C4-2B (cell line): Measurements from ENCODE around the gene GNAT3.

ENCODE experiments used
- H3K27ac ChIP-seq: fragments of 450-650 bp; 2 replicates; pipeline ENCODE4 v1.5.1; 2017
- ZFX ChIP-seq: fragments of 450-650 bp; IDR thresholded peaks from 2 replicates; pipeline ENCODE4 v1.6.1; 2017
- TF ChIP-seq, protein P1 (sequence below): fragments of 450-650 bp; conservative IDR thresholded peaks from 2 replicates; pipeline ENCODE4 v1.5.1; 2017; ENCODE audit warnings: mild to moderate bottlenecking

The GNAT3 gene

DNA sequence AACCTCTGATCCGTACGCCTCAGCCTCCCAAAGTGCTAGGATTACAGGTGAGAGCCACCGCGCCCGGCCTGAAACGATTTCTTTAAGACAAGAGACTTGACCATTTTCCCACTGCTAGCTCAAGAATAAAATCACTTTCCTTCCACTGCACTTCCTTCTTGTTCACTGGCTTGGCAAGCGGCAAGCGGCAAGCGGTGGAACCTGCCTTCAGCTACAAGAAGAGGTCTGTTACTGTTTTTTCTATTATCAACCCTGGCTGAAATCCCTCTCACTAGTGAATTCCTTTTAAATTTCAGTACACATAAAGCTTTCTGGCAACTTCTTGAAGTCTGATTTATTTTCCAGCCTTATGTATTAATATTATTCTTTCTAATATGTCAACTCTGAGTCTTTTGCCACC is 12.8 kb upstream of the GNAT3 start:
- no peak overlapping the region for H3K27ac ChIP-seq
- TF ChIP-seq, protein P1, sequence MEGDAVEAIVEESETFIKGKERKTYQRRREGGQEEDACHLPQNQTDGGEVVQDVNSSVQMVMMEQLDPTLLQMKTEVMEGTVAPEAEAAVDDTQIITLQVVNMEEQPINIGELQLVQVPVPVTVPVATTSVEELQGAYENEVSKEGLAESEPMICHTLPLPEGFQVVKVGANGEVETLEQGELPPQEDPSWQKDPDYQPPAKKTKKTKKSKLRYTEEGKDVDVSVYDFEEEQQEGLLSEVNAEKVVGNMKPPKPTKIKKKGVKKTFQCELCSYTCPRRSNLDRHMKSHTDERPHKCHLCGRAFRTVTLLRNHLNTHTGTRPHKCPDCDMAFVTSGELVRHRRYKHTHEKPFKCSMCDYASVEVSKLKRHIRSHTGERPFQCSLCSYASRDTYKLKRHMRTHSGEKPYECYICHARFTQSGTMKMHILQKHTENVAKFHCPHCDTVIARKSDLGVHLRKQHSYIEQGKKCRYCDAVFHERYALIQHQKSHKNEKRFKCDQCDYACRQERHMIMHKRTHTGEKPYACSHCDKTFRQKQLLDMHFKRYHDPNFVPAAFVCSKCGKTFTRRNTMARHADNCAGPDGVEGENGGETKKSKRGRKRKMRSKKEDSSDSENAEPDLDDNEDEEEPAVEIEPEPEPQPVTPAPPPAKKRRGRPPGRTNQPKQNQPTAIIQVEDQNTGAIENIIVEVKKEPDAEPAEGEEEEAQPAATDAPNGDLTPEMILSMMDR = no peak
- no peak for TF ChIP-seq ZFX

DNA sequence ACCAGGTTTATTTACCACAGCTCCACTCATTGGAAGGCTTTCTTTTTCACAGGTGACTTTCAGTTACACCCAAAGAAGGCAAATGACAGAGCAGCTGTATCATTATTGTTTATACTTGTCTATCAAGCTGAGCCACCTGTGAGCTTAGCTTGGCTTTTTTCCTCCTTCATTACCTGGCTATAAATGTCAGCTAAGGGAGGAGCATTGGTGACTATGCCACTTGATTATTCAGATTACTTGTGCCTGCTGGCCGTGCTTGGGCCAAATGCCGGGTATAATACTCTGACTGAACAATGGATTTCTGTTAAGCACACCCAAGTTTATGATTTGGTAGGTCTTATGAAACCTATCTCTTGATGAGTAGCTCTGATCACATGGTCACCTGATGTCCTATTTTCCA is 9.9 kb upstream of the GNAT3 start:
- TF ChIP-seq, protein P1 = no peak
- TF ChIP-seq ZFX = no peak
- no peak overlapping the region for H3K27ac ChIP-seq

DNA sequence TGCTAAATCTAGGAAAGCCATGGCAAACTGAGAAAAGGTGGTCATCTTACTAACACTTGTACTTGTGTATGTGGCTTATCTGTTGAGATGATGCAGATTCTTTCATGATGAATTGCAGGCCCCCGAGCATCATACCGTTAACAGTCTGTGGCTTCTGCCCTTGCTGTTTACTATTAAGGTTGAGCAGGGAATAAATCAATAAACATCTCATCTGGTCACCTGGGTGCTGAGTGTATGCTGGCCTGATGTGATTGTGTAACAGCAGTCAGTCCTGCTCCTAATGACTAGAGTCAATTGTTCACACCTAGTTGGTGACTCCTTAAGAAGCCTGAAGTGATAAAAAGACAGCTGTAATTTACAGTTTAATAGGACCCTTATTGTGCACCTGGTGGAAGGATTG is 8.3 kb upstream of the GNAT3 start:
- H3K27ac ChIP-seq = no peak overlapping the region
- no peak for TF ChIP-seq ZFX
- TF ChIP-seq, protein P1 = no peak

DNA sequence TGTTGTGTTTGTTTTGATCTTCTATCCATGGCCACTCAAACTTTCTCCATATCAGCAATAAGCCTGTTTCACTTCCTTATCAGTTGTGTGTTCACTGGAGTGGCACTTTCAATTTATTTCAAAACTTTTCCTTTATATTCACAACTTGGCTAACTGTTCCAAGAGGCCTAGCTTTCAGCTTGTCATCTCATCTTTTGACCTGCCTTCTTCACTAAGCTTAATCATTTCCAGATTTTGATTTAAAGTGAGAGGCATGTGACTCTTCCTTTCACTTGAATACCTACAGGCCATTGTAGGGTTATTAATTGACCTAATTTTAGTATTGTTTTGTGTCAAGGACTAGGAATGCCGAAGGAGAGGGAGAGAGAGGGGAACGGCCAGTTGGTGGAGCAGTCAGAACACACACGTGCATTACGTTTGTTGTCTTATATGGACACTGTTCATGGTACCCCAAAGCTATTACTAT is 5.5 kb upstream of the GNAT3 start:
- H3K27ac ChIP-seq = no peak overlapping the region
- TF ChIP-seq, protein P1 = no peak
- TF ChIP-seq ZFX = no peak

DNA sequence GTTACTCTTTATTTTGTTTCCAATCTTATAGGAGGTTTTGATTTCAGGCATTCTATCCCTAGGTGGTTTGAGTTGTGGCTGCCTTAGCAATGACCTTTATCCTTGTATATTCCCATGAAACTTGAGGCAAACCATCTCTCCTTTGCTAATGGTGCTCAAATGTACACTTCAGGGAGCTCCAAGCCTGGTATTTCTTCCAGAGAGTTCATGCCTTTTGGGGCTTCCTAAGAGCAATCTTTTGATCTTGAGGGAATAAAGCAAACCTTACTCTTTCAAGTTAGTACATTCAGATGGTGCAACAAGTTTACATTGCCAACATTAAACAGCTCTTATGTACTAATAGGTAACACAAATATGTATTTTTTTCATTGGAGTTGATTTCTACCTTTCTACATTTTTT is 3.4 kb upstream of the GNAT3 start:
- no peak overlapping the region for H3K27ac ChIP-seq
- no peak for TF ChIP-seq ZFX
- TF ChIP-seq, protein P1 = no peak

DNA sequence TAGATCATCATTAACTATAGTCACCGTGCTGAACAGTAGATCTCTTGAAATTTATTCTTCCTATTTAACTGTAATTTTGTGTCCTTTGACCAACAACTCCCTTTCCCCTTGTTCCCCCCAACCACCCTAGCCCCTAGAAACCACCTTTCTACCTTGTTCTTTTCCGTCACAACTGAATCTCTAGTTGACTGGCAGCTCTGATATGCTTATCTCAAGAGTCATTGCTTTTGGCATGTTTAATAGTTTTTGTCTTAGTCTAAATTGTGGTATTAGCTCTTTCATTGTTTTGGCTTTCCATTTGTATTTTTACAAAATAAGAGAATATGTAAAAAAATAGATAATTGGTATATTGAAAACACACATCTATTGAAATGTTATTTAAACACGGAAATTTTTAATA is 1.8 kb downstream of the GNAT3 start:
- no peak overlapping the region for H3K27ac ChIP-seq
- TF ChIP-seq ZFX = no peak
- TF ChIP-seq, protein P1 = no peak

DNA sequence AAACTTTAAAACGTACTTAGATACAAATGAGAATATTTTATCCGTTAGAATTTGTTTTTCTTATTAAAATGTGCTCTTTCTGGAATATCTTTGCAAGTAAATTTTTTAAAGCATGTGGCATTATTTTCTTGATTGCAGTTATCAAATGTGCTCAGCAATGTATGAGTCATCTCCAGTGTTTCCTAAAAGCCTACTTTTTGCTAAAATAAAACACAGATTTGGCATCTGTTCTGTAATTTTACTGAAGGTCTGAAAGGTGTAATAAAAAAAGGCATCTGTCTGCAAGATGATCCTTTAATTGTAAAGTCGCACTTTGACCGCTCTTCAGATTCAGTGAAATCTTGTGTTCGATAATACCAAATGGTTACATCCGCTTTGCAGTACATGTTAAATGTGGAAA is 3.4 kb downstream of the GNAT3 start:
- H3K27ac ChIP-seq = no peak overlapping the region
- TF ChIP-seq, protein P1 = no peak
- no peak for TF ChIP-seq ZFX
